Ishikawa (cell line): ENCODE measurements around the gene DNAJC22.

Experiments
- CEBPB ChIP-seq: IDR thresholded peaks from 2 replicates; pipeline ENCODE4 v1.6.1; 2012
- EGR1 ChIP-seq: IDR thresholded peaks from 2 replicates; pipeline ENCODE4 v1.6.1; 2012
- EP300 ChIP-seq: IDR thresholded peaks from 2 replicates; pipeline ENCODE4 v1.6.1; 2012; ENCODE audit warnings: borderline replicate concordance
- FOXM1 ChIP-seq: IDR thresholded peaks from 2 replicates; pipeline ENCODE4 v1.6.1; 2012; ENCODE audit warnings: low read depth, borderline replicate concordance
- NFIC ChIP-seq: IDR thresholded peaks from 2 replicates; pipeline ENCODE4 v1.6.1; 2012
- RAD21 ChIP-seq: IDR thresholded peaks from 2 replicates; pipeline ENCODE4 v1.6.1; 2012; ENCODE audit warnings: low read depth
- TAF1 ChIP-seq: IDR thresholded peaks from 2 replicates; pipeline ENCODE4 v1.6.1; 2012; ENCODE audit warnings: low read depth, mild to moderate bottlenecking
- TCF12 ChIP-seq: IDR thresholded peaks from 2 replicates; pipeline ENCODE4 v1.6.1; 2012; ENCODE audit warnings: low read depth
- TEAD4 ChIP-seq: IDR thresholded peaks from 2 replicates; pipeline ENCODE4 v1.6.1; 2012
- YY1 ChIP-seq: IDR thresholded peaks from 2 replicates; pipeline ENCODE4 v1.6.1; 2012; ENCODE audit warnings: low read depth
- ZBTB7A ChIP-seq: IDR thresholded peaks from 2 replicates; pipeline ENCODE4 v1.6.1; 2012; ENCODE audit warnings: low read depth
- TF ChIP-seq, protein P1 (sequence below): IDR thresholded peaks from 2 replicates; pipeline ENCODE4 v1.6.1; 2012
- TF ChIP-seq, protein P2 (sequence below): IDR thresholded peaks from 2 replicates; pipeline ENCODE4 v1.6.1; 2012; ENCODE audit warnings: low read depth, mild to moderate bottlenecking
- TF ChIP-seq, protein P3 (sequence below): IDR thresholded peaks from 2 replicates; pipeline ENCODE4 v1.6.1; 2012

DNA sequence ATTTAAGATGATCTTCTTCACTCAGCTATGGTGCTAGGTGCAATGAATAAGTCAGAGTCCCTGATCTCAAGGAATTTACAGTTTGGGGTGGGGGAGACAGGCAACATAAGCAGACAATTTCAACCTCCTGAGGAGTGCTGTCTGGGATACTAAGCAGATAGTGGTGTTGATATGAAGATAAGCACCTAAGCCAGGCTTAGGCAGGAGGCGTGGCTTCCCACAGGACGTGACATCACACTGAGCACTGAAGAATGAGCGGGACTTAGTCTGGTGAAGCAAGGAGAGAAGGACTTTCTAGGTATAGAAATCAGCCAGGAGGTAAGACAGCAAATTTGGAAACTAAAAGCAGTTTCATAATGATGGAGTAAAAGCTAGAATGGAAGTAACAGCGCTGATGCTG is 44.9 kb upstream of the DNAJC22 start:
- TF ChIP-seq CEBPB (no peak), EP300 (no peak), EGR1 (no peak), FOXM1 (no peak), RAD21 (no peak), ZBTB7A (no peak), TAF1 (no peak), TCF12 (no peak), NFIC (no peak), YY1 (no peak), TEAD4 (no peak)
- TF ChIP-seq, protein P1, sequence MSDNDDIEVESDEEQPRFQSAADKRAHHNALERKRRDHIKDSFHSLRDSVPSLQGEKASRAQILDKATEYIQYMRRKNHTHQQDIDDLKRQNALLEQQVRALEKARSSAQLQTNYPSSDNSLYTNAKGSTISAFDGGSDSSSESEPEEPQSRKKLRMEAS = no peak
- TF ChIP-seq, protein P2, sequence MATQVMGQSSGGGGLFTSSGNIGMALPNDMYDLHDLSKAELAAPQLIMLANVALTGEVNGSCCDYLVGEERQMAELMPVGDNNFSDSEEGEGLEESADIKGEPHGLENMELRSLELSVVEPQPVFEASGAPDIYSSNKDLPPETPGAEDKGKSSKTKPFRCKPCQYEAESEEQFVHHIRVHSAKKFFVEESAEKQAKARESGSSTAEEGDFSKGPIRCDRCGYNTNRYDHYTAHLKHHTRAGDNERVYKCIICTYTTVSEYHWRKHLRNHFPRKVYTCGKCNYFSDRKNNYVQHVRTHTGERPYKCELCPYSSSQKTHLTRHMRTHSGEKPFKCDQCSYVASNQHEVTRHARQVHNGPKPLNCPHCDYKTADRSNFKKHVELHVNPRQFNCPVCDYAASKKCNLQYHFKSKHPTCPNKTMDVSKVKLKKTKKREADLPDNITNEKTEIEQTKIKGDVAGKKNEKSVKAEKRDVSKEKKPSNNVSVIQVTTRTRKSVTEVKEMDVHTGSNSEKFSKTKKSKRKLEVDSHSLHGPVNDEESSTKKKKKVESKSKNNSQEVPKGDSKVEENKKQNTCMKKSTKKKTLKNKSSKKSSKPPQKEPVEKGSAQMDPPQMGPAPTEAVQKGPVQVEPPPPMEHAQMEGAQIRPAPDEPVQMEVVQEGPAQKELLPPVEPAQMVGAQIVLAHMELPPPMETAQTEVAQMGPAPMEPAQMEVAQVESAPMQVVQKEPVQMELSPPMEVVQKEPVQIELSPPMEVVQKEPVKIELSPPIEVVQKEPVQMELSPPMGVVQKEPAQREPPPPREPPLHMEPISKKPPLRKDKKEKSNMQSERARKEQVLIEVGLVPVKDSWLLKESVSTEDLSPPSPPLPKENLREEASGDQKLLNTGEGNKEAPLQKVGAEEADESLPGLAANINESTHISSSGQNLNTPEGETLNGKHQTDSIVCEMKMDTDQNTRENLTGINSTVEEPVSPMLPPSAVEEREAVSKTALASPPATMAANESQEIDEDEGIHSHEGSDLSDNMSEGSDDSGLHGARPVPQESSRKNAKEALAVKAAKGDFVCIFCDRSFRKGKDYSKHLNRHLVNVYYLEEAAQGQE = no peak
- TF ChIP-seq, protein P3, sequence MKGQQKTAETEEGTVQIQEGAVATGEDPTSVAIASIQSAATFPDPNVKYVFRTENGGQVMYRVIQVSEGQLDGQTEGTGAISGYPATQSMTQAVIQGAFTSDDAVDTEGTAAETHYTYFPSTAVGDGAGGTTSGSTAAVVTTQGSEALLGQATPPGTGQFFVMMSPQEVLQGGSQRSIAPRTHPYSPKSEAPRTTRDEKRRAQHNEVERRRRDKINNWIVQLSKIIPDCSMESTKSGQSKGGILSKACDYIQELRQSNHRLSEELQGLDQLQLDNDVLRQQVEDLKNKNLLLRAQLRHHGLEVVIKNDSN = no peak
